HK-2 (cell line): ENCODE measurements around the gene USP38.
"Not testable (repeated sequence)": the region's sequence is repeated elsewhere in the genome, so short reads cannot be mapped to it uniquely, and the experiment has no call there.

Experiments used
- DNase-seq: peaks from one replicate; pipeline ENCODE4 v3.0.0-alpha.2; 2018; ENCODE audit not compliant: unreplicated experiment

USP38 gene

GRCh38 chr4:143207555-143207954 is 22.8 kb downstream of the USP38 start:
- no peak for DNase-seq

DNA sequence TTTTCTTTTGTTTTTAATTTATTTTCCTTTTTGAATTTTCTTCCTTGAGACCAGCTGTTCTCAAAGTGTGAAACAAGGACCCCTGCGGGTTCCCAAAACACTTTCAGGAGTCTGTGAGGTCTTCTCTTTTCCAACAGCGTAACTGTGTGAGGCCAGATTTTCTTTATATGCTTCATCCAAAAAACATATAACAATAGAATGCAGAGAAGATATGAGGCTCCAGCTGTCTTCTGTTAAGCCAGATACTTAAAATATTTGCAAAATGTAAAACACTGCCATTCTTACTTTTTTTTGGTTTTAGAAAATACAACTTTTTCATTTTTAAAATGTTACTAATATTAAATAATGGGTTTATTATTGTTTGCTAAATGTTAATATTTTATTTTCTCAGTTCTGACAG is 27.8 kb downstream of the USP38 start:
- no peak for DNase-seq

DNA sequence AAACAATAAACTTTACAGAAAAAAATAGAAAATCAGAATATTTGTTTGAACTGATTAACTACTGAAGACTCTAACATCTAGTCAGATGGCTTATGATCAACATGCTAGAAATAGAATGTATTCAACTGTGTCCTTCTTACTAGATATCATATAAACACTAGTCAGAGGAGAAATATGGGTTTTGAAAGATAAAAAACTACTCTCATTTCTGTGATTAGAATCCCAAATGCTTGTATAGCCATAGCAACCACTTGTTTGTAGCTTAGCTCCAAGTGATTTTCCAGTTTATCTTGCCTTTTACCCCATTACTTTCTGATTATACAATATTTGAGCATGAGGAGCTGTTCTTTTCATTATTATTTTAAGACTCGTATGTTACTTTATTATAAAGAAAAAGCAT is 31.2 kb downstream of the USP38 start:
- DNase-seq: no peak

GRCh38 chr4:143224255-143224654 is 39.5 kb downstream of the USP38 start:
- no peak for DNase-seq

DNA sequence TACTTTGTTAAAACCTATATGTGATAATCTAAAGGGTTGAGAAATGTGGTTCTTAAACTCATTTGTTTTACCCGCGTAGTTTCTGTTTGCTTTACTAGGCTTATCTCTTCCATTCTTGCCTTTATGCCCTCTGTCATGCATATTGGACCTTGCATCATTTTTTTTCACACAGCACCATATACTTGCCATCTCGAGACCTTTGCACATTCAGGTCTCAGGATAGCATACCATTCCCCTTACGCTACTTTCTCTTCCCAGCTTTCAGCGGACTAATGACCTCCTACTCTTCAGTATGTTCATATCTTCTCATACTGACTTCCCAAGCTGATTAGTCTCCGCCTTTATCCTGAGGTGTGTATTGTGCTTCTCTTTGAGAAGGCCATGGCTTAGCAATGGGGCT is 40.5 kb downstream of the USP38 start:
- no peak for DNase-seq

DNA sequence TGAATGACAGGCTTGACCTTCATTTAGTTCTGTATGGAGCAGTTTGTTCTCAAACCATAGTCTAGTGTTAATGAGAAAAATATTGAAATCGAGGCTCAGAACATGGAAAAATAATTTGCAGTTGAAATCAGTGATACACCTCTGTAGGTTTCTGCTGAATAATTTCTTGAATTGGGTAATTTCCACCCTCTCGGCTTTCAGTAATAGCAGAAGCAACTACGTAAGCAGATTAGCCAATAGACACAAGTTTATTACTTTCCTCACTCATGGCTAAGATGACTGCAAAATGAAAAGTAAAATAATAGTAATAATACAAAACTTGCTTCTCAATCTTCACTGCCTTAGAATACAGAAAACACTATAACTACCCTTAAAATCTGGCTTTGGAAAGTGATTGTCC is 46.0 kb downstream of the USP38 start:
- no peak for DNase-seq

DNA sequence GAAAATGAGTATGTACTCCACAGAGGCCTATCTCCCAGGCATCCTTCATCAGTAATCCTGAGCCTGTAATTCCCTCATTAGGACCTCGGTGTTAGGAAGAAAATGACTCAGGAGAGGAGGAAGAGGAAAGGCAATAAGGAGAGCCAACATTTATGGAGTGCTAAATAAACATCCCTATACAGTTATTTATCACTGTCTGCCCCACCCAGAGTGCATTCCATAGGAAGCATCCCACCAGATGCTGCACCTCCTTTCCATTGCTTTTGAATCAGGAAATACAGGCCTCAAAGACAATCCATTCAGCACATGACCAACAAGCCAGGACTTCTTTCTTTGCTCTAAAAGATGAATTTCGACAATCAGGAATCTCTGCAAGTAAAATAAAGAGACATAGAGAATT is 47.6 kb downstream of the USP38 start:
- no peak for DNase-seq

GRCh38 chr4:143234153-143234552 is 49.4 kb downstream of the USP38 start:
- no peak for DNase-seq

- not testable (repeated sequence) for DNase-seq
Measured at GRCh38 chr4:143237195-143237594, 52.5 kb downstream of the USP38 start.

- no peak for DNase-seq
Measured at GRCh38 chr4:143240939-143241679, 56.4 kb downstream of the USP38 start.

- DNase-seq: peak; percentile 13
Measured at GRCh38 chr4:143241892-143242291, 57.2 kb downstream of the USP38 start.

DNA sequence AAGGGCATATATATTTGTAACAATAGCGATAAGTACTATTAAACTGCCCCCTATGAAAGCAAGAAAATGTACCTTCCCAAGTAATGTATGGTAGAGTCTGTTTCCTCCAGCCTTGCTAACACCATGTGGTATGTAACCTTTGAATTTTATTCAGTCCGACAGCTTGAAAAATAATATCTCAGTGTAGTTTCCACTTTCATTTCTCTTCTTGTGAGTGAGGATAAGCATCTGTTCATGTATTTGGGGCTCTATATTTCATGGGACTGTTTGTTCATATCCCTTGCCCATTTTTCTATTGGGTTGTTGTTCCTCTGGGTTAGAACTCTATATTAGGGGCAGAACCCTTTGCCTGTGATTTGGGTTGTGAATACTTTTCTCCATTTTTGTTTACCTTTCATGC is 58.3 kb downstream of the USP38 start:
- DNase-seq: no peak

GRCh38 chr4:143246977-143247376 is 62.3 kb downstream of the USP38 start:
- no peak for DNase-seq

GRCh38 chr4:143247866-143248265 is 63.1 kb downstream of the USP38 start:
- DNase-seq: no peak

- no peak for DNase-seq
Measured at GRCh38 chr4:143248827-143249226, 64.1 kb downstream of the USP38 start.

DNA sequence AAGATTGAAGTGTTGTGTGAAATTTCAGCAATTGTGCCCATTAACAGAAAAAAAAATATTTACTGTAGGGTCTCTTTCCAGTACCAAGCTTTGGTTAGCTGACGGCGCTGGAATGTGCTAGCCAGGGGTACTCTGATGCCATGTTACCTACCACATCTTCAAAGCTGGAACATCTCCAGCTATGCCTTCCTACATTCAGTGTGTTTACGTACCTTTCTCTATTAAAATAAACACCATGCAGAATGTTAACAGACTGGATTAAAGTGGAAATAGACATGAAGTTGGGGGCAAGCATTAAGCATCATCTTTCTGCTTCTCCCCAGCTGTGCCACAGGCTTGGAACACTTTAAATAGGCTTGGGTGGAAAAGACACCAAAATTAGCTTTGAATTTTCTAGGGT is 65.9 kb downstream of the USP38 start:
- DNase-seq: no peak

- DNase-seq: no peak
Measured at GRCh38 chr4:143251348-143251747, 66.6 kb downstream of the USP38 start.

GRCh38 chr4:143251779-143252178 is 67.1 kb downstream of the USP38 start:
- DNase-seq: no peak

DNA sequence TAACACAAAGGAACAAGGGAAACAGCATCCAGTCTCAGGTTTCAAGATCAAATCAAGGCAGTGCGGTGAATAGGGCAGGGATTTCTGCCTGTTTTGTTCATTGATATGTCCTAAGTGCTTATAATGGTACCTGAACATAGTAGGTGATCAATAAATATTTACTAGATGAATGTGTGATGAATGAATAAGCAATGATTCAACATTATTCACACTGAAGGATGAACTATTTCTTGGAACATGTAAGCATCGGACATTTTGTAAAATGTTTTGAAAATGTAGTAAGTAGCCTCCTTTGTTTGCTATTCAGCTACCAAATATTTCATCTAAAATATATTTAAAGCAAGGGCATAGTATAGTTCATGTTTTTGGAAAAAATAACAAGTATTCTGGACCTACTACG is 67.8 kb downstream of the USP38 start:
- no peak for DNase-seq

- DNase-seq: no peak
Measured at GRCh38 chr4:143253166-143253565, 68.4 kb downstream of the USP38 start.

DNA sequence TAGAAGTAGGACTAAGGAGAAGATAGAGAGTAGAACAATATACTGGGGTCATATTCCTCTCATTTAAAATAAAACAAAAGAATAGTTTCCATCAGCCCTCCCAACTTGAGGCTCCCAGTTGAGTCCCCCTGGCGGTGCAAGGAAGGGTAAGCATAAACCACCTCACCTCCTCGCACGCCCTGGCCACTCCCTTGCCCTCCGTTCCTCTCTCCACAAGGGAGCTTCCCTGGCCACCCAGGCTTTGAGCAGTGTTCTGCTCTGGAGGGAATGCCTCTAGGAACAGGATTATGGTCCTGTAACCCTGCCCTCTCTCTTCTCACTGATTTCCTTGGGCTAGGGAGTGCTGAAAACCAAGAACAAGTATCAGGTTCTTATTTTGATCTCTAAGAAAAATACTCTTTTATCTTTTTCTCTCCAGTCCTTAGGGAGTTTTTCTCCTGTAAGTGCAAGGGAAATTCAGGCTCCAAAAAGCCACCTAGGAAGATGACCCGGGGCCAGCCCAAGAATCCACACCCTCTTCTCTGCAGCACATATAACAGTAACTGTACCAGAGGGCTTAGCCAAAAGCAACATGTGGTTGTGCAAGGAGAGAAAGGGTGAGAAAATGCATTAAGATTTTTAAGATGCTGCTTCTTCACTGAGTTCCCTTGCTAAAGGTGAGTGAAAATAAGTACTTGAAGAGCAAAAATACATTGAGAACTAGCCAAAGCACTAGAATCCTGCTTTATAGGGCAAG is 69.9 kb downstream of the USP38 start:
- no peak for DNase-seq

GRCh38 chr4:143256456-143256855 is 71.7 kb downstream of the USP38 start:
- DNase-seq: no peak

DNA sequence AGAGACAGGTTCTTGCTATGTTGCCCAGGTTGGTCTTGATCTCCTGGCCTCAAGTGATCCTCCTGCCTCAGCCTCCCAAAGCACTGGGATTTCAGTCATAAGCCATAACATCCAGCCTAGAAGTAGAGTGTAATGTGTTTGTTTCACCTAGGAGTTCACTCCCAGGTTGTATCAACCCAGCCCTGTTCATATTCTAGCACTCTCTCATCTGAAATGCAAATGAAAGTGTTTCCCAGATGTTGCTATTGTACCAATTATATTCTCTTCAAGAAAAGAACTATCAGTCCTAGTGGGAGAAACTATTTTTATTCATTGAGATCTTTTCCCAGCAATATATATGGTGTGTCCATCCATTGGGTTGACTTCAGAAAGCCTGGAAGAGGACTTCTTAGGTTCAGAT is 72.6 kb downstream of the USP38 start:
- DNase-seq: no peak

DNA sequence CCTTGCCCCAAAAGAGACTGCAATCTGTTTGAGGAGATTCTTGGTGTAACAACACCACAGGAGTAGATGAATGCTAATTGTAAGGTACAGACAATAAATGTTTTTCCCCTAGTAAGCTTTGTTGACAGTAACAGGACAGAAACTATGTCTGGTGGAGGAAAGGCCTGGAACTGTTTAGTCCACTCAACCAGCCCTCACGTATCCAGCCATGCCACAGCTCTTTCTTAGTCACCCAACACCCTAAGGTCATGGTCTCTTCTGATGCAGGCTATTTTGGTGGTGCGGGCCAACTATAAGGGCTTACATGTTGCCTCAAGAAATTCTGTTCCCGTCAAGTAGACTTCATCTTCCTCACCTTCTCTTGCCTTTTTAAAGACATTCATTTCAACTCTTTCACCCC is 76.0 kb downstream of the USP38 start:
- DNase-seq: no peak
